ENCODE measurements around the gene QARS1.

DNA sequence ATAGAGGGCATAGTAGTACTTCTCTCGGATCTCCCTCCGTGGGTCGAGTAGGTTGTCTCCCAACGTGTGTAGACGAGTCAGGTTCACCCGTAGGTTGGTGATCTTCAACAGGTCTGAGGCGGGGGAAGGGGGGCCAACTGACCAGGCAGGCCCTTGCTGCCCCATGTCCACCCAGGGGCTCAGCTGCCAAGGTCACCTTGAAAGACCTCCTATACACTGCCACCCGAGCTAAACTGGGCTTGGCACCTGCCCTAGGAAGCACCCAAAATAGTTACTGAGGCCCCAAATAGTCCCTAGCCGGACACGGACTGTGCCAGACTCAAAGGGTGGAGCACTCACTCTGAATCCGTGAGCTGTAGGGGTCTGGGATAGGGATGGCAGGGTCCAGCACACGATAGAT lies 26.5 kb upstream of the QARS1 start:
- TF ChIP-seq, protein P1, sequence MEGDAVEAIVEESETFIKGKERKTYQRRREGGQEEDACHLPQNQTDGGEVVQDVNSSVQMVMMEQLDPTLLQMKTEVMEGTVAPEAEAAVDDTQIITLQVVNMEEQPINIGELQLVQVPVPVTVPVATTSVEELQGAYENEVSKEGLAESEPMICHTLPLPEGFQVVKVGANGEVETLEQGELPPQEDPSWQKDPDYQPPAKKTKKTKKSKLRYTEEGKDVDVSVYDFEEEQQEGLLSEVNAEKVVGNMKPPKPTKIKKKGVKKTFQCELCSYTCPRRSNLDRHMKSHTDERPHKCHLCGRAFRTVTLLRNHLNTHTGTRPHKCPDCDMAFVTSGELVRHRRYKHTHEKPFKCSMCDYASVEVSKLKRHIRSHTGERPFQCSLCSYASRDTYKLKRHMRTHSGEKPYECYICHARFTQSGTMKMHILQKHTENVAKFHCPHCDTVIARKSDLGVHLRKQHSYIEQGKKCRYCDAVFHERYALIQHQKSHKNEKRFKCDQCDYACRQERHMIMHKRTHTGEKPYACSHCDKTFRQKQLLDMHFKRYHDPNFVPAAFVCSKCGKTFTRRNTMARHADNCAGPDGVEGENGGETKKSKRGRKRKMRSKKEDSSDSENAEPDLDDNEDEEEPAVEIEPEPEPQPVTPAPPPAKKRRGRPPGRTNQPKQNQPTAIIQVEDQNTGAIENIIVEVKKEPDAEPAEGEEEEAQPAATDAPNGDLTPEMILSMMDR (IDR thresholded peaks at IDR 0.05), result no peak
- no peak for TF ChIP-seq EZH2 (IDR thresholded peaks at IDR 0.05; ENCODE audit: borderline replicate concordance, insufficient read depth, low read depth, low read length, poor library complexity, severe bottlenecking)

All from B cell (primary cell).